Left ventricle myocardium superior (tissue), 1 donor: Measurements from ENCODE around the gene MAPK12. TPM values are rescaled to one million over a fixed set of nuclear protein-coding genes. Genes with fewer than 3 reads are reported as not detected.

Source experiments
- ATAC-seq: fragments of 200-7000 bp; cut with Tn5 transposase; one replicate; pipeline ENCODE4 v1.9.1; 2020; ENCODE audit warnings: mild to moderate bottlenecking, moderate library complexity
- DNase-seq: peaks from one replicate; pipeline ENCODE4 v3.0.0-alpha.2; 2020
- intact Hi-C: fragments of 100-400 bp; cut with micrococcal nuclease; formaldehyde crosslinking; loops from one replicate; pipeline ENCODE4 v1.11.0; 2022
- total RNA-seq: library from RNA; stranded (reverse); fragmentation: NEBNext Ultra II Directional; extraction: Animal tissue kit (Norgen Biotek cat#: 25700); gene quantifications from one replicate; pipeline ENCODE4 v1.2.1, GENCODE V29; 2021
- donor health status: DM: no; HTN: yes; CAD: no; lungs with severe emphysema.

MAPK12 gene
- total RNA-seq, 1 donor from 2014 or later: 15.8 TPM

DNA sequence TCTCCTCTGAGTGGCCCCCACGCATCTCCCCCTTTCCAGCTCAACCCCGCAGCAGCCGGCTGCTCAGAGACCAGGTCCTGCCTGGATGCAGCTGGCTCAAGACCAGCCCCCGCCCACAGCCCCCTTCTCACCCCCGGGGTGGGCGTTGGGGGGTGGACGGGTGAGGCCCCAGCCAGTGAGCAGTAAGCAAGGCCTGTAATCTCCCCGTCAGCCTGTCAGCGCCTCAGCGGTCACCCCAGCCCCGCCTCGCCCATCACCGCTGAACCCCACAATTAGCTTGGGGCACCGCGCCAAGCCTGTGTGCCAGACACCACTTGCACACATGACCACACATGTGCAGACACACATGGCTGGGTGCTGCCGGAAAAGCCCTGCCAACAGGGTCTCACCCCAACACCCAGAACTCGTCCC is 40.1 kb upstream of the MAPK12 start:
- no peak for DNase-seq

DNA sequence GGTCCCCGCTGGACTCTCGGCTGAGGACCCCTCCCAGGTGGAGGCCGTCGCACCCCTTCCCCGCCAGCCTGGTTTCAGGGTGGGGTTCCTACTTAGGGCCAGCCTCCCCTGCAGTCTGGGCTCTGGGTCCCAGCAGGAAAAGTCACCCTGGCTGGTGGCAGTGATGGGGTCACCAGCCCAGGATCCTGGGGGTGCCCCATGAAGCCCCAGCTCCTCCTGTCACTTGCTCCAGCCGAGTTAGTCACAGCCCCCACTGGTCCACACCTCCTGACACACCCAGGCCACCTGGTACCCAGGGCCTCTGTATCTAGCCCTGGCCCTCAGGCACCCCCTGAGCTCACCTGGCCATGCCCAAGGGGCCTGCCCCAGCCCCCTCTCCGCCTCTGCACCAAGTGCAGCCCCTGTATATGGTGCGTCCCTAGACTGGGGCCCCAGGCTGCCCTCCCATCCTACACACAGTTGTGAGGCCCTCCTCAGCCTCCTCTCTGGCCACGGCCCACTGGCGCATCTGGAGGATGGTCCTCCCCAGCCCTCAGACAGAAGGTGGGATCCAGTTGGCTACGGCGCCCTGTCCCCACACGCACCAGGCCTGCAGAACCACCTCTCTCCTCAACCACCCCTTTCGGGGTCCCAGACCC is 39.3 kb upstream of the MAPK12 start:
- DNase-seq (no peak), ATAC-seq (no peak)
- intact Hi-C loops: no loop called here

More for the DNA sequence above, 40.1 kb upstream of the MAPK12 start:
- intact Hi-C loops: no loop called here
- ATAC-seq: no peak

DNA sequence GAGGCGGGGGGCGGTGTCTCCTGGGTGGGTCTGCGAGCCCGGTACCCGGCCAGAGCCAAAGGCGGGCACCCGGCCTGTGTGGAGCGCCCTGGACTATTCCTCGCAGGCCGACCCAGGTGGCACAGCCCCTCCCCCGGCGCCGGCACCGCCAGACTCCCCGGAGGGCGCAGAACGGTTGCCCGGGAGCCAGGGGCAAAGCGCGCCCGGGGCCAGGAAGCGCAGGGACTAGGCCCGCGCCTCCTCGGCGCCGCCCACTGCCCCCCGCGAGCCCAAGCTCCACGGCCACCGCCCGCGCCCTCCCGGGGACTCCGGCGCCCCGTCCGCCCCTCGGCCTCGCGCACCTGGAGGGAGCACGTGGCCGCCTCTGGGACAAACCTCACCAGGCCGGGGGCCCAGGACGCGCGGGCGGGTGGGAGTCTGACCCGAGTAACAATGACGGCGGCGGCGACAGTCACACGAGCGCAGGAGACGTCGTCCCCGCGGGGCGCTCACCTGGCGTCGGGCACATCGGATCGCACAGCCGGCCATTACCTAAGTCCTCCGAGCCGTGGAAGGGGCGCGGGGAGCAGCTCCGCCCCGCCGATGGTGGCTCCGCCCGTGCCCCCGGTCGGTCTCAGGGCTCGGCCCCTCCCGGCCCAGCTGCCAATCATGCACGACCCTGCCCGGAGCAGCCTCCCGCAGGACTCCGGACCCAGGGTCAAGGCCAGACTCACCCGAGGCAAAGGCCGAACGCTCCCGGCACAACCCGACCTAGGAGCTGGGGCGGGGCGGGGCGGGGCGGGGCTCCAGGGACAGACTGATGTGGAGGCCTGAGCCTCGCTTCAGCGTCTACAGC is 38.5 kb upstream of the MAPK12 start:
- DNase-seq: peak; percentile 62
- ATAC-seq: no peak

DNA sequence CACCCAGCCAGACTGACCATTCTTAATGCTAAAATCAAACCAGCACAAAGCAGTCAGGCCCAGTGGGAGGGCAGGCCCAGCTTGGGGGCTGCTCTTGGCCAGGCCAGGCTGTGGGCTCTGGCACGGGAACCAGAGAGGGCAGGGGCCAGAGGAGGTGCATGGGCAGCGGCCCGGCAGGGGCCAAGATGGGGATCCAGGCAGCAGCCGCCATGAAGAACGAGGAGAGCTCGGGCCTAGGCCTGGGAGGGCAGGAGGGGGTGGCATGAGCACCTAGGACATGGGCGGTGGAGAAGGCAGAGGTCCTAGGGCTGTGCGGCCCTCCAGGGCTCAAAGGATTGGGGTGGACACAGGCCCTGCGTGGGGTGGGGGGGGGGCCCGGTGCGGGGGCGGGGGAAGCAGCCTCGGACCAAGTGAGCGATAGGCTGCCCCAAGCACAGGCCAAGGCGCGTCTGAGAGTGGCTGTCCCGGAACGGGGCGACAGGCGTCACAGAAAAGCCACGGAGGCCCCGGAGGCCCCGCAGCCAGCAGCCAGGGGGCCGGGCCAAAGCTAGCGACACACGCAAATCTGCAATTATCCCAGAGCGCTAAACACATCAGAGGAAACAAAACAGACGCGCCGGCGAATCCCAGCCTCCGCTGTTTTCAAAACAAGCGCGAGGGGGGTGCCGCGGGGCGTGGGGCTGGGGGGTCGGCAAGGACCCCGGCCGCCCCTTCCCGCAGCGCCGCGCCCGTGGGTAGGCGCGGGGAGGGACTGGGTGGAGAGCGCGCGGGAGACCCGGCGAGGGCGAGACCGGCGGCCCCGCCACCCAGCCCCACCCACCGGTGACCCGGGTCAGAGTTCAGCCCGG is 37.7 kb upstream of the MAPK12 start:
- ATAC-seq: peak; percentile 5
- intact Hi-C loops: no loop called here
- DNase-seq: peak; percentile 66

More for the DNA sequence above, 38.5 kb upstream of the MAPK12 start:
- intact Hi-C loops: no loop called here

DNA sequence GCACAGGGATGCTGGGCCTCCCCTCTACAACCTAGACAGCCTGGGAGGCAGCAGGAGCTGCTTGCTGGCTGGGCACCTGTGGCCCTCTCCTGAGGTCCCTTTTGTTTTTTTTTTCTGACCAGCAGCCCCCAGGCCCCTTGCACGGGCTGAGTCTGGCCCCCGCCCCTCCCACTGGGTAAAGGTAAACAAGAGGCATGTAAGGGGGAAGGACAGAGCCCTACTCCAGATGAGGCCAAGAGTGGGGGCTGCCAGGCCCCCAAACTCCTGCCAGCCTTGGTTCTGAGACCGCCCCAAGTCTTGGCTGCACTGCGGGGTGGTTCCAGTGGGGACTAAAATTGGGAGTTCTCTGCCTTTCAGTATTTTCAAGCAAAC is 36.8 kb upstream of the MAPK12 start:
- ATAC-seq: no peak
- intact Hi-C loops: no loop called here

DNA sequence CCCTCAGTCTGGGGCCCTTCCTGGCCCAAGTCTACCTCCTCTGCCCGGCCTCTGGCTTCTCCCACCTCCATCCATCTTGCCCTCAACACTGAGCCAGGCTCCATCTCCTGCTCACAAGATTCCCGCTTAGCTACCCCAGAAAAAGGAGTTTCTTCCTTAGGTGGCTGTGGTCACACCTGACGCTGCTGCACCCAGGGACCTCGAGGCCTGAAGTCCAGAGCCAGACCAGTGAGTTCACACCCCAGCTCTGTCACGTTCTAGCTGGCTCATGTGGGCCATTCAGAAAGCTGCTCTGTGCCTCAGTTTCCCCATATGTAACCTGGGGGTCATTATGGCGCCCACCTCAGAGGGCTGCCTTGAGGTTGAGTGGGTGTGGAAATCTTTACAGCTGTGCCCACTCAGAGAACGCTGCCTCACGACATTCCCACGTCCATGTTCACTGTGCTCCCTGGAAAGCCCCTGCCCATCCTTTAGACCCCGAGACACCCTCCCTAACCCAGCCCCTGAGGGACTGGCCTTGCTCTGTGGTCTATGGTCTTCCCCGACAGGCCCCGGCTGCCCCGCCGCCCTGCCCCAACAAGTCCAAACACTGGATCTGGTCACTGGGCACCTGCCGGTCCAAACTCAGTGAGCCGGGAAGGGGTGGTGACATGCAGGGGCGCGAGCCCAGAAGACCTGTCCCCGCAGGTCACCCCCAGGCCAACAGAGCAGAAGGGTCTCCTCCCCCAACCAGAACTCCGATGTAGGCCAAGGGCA is 36.2 kb upstream of the MAPK12 start:
- ATAC-seq (no peak), DNase-seq (no peak)
- intact Hi-C loops: no loop called here

More for the DNA sequence above, 36.8 kb upstream of the MAPK12 start:
- DNase-seq: no peak

DNA sequence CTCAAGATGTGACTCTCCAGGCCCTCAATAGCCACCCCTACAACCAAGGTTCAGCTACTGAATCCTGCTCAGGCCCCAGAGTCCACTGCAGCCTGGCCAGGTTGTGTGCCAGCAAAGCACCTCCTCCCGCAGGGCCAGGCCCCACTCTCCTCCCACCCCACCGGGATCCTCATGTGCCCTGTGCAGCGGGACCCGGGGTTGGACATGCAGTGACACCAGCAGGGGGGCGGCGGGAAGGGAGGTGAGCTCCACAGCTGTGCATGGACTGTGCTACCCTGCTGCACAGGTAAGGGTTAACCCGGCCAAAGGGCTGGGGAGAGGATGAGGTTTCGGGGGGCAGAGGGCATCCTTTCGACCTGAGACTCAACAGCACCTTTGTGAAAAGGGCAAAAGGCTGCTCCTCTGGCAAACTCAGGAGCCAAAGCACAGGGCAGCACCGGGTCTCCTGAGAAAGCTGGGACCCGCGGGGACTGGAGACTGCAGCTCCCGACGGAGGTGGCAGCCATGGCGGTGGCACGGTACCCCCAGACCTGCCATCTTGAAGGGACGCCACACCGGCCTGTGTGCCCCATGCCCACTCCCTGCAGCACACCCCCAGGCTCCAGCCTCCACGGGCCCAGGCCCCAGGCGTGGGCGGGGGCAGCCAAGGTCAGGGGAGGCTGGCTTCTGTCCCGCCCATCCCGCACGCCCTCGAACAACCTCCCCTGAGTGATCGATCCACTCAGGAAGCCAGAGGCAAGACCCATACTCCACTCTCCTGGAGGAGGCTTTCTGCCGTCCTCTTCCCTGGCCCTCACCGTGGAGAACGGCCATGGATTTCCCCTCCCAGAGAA is 35.4 kb upstream of the MAPK12 start:
- ATAC-seq (peak; percentile 19), DNase-seq (peak; percentile 68)
- intact Hi-C loops: no loop called here

DNA sequence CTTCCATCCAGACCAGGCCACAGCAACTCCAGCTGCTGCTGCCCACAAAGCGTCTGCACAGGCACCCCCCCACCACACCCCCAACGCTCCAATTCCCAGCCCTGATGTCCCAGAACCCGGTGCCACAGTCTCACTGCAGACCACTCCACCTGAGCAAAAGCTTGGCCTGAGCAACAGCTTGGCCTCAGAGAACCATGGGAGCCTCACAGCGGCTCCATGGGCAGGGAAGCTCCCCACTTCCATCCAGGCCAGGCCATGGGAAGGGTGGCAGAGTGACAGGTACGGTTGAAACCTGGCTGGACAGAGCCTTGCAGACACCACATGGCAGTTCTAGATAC is 32.8 kb upstream of the MAPK12 start:
- intact Hi-C loops: no loop called here
- DNase-seq: no peak
- no peak for ATAC-seq

DNA sequence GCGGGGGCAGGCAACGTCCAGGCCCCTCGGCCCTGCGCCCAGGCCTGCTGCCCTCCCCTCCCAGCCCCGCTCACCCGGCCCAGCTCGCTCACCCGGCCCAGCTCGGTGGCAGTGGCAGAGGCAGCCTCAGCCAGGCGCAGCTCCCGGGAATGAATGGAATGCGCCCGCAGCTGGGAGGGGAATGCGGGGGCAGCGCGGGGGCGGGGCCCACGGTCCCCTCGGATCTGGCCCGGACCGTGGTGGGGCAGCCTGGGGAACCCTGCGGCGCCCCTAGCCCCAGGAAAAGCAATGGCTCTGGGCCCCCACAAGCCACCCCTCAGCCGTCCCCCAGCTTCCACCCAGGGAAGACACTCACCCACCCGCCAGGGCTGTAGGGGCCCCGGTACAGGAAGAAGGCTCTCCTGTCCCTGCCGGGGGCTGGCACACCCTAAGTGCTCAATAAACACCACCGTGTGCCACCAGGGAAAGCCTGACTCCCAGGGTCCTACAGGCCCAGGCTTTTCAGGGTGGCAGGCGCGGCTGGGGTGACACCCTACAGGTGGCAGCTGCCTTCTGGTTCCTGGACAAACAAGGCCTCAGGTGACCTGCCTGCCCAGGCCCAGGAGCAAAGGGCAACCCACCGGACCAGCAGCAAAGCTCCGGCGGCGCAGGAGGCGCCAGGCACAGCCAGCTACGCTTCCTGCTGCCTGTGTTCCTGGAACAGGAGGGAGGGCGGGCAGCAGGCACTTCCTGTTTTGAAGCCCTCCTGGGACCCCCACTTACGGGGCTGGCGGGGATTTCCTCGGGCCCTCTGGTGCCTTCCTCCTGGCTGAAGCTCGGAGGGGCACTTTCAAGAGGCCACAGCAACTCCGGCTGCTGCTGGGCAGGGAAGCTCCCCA is 32.2 kb upstream of the MAPK12 start:
- DNase-seq (peak; percentile 59), ATAC-seq (peak; percentile 92)
- intact Hi-C loops: no loop called here

DNA sequence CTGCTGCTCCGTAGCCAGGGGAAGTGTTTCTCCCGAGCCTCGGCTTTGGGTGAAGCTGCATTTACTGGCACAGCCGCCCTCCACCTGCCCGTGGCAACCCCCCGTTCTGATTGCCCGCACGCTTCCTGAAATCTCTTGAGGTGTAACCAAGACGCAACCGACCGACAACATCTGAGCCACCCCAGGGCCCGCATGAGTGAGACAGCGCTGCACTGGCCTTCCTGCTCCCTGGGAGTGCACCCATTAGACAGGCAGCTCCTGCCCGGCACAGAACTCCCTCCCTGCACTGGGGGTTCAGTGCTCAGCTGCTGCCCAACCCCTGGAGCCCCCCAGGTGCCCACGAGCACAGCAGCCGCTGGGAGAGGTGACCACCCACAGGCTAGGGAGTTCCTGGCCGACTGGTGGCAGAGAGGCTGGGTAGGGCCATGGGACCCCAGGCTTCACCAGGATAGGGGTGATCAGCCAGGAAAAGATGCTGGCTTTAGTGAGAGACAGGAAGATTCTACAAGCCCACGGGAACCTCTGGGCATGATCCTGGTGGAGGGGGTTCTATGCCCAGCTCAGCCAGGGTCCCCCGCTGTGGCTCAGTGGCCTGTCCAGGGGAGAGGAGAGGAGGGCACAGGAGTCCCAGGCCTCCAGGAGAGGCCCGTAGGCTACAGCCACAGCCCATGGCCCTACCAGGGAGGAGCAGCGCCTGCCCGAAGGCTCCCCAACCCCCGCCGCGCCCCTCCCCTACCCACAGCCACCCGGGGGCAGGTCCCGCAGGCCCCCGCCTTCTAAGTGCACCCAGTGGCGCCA is 31.4 kb upstream of the MAPK12 start:
- DNase-seq: peak; percentile 90
- intact Hi-C loops: no loop called here
- ATAC-seq: no peak

DNA sequence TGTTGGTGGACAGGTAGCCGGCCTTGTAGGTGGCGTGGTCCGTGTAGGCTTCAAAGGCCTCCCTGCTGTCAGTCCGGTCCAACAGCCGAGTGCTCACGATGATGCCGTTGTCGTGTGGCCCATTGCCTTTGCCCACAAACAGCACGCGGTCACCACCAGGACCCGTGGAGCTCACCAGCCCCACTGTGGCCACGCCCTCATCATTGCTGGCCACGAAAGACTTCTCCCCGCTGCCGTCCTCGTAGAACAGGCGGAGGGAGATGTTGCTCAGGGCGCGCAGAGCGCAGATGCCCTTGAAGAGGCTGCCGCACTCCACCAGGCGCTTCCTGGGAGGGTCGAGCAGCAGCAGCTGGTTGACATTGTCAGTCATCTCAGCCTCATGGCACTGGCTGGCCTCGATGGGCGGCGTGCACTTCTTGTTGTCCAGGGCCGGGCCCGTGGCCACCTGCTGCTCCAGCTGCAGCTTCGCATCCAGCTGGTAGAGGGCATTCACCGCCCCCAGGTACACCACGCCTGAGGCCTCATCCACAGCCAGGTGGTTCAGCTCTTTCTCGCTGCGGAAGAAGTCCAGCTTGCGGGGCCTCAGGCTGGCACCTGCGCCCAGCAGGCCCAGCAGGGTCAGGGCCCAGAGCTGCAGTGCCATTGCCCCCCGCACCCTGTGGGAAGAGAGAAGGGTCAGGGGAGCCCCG is 28.6 kb upstream of the MAPK12 start:
- intact Hi-C loops: no loop called here
- ATAC-seq (no peak), DNase-seq (no peak)

DNA sequence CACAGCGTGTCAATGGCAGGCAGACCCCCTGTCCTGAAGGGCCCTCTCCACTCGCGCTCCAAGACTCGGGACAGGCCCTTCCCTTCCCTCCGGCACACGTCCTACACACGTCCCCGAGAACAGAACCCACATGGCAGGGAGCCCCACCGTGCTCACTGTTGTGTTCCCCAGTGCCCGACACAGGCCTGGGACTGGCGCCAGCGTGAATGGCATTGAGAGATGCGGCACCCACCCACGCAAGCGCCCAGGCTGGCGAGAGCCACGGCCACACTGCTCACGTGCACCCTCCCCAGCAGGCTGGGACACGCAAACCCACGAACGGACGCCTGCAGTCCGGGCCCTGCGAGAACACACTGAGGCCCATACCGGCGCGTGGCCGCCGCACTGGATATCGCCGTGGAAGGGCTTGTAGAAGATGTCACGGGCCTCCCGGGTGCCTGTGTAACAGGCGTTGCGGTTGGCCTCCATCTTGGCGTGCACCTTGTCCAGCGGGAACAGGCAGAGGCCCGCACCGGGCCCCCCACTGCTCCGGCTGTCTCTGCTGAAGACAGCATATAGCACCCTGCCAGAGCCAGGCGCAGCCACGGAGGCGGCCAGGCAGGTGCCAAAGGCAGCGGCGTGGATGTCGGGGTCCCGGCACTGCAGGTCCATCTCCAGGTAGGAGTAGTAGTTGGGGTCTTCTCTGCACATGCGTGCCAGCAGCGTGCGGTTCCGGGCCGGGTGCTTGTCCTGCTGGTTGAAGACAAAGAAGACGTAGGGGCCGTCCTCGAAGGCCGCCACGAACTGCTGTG is 27.9 kb upstream of the MAPK12 start:
- intact Hi-C loops: no loop called here
- no peak for ATAC-seq
- DNase-seq: no peak

DNA sequence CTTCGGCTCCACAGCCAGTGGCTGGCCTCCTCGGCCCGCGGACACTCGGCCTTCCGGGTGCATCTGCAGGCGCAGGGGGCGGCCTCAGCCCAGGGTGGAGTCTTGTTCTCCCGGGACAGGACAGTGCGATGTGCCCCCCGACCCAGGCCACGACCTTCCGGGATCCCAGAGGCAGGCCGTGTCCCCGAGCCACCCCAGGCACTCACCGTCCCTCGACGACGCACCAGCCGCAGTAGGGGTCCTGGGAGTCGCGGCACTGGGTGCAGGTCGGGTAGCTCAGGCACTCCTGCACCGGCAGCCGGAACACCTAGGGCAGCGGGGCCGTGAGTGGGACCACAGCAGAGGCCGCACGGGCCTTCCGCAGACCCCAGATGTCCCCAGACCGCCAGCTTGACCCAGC is 26.2 kb upstream of the MAPK12 start:
- DNase-seq: no peak
- intact Hi-C loops: no loop called here
- no peak for ATAC-seq

DNA sequence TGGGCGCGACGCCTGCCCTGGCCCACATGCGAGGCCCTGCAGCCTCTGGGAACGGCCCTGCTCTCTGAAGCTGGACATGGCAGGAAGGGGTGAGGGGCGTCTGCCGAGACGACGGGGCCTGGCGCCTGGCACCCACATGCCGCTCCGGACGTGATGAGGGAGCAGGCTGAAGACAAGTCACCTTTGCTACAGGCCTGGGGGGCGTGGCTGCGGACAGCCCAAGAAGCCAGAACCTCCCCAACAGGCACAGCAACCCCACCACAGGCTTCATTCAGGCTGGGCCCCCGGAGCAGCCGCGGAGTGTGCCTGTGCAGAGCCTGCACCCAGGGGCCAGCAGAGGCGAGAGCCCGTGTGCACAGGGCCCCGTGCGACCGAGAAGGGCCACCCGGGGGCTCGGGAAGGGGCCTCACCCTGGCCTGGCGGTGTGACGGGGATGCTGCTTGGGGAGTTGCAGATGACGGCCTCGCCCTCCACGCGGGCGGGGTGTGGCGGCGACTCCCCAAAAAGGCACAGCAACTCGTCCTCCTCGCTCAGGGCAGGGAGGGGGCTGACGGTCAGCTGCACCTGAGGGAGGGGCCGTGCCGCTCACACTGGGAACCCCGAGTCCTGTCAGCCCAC is 25.3 kb upstream of the MAPK12 start:
- DNase-seq: no peak
- no peak for ATAC-seq
- intact Hi-C loops: no loop called here

DNA sequence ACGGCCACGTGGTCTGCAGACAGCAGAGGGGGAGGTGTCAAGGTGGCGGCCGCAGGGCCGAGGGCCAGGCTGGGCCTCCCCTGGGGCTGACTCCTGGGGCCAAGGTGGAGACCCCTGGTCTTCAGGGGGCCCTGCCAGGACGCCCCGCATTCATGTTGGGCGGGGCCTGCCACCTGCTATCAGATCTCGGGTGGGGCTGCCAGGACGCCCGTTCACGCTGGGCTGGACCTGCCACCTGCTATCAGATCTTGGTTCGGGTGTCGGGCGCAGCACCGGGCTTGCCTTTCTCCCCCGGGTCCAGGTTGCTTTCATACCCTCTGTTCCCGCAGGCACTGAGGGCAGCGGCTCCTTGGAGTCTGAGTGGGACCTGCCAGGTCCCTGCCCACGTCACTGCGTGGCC is 24.8 kb upstream of the MAPK12 start:
- intact Hi-C loops: no loop called here
- DNase-seq (no peak), ATAC-seq (no peak)
